ENCODE data around the gene ZNF385D.

DNA sequence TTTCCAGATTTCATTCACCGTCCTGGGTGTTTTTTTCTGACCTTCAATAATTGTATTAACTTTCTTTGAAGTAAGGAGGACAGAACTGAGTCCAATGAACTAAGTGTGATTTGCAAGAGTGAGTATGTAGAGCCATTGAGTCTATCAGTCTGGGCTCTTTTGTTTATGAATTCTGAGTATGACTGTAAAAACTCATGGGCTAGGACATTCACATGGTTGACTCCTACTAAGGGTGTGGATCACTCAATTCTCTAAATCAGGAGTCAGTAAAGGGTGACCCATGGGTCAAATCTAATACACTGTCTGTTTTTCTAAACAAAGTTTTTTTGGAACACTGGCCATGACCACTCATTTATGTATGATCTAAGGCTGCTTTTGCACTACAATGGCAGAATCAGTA lies 269.0 kb downstream of the ZNF385D start:
- no peak for TF ChIP-seq HOXA7 (CRISPR knock-in tag; IDR thresholded peaks at IDR 0.05)
- TF ChIP-seq PAWR (CRISPR knock-in tag; IDR thresholded peaks at IDR 0.05; ENCODE audit: borderline replicate concordance), result no peak

All from HepG2 (cell line).